Activated naive CD4-positive, alpha-beta T cell treated with Interleukin-2 at 50 U/mL for 16 hours (primary cell): Measurements from ENCODE around the gene MAP2.

Experiments used
- DNase-seq: peaks from one replicate; pipeline ENCODE4 v3.0.0-alpha.2; 2020

Gene MAP2

GRCh38 chr2:209663139-209663538 is 239.3 kb downstream of the MAP2 start:
- DNase-seq = no peak

- DNase-seq = no peak
Observed at GRCh38 chr2:209663656-209664055, 239.8 kb downstream of the MAP2 start.

GRCh38 chr2:209666296-209666695 is 242.4 kb downstream of the MAP2 start:
- no peak for DNase-seq

- DNase-seq = no peak
Observed at GRCh38 chr2:209671020-209671680, 247.3 kb downstream of the MAP2 start.

GRCh38 chr2:209673811-209674210 is 250.0 kb downstream of the MAP2 start:
- DNase-seq = no peak

GRCh38 chr2:209680596-209680995 is 256.7 kb downstream of the MAP2 start:
- DNase-seq = no peak

- no peak for DNase-seq
Observed at GRCh38 chr2:209681201-209681735, 257.4 kb downstream of the MAP2 start.

GRCh38 chr2:209682646-209683045 is 258.8 kb downstream of the MAP2 start:
- DNase-seq = no peak

GRCh38 chr2:209685340-209685739 is 261.5 kb downstream of the MAP2 start:
- DNase-seq = no peak

GRCh38 chr2:209685963-209686362 is 262.1 kb downstream of the MAP2 start:
- no peak for DNase-seq

GRCh38 chr2:209686448-209686847 is 262.6 kb downstream of the MAP2 start:
- DNase-seq = no peak

- DNase-seq = no peak
Observed at GRCh38 chr2:209687323-209687969, 263.6 kb downstream of the MAP2 start.

GRCh38 chr2:209688385-209688784 is 264.5 kb downstream of the MAP2 start:
- no peak for DNase-seq

GRCh38 chr2:209690029-209690754 is 266.3 kb downstream of the MAP2 start:
- no peak for DNase-seq

- DNase-seq = no peak
Observed at GRCh38 chr2:209694748-209695147, 270.9 kb downstream of the MAP2 start.

- DNase-seq = no peak
Observed at GRCh38 chr2:209696836-209697711, 273.2 kb downstream of the MAP2 start.

- no peak for DNase-seq
Observed at GRCh38 chr2:209702775-209703174, 278.9 kb downstream of the MAP2 start.

- no peak for DNase-seq
Observed at GRCh38 chr2:209713219-209713618, 289.4 kb downstream of the MAP2 start.

- DNase-seq = no peak
Observed at GRCh38 chr2:209719034-209719433, 295.2 kb downstream of the MAP2 start.

GRCh38 chr2:209721497-209721896 is 297.6 kb downstream of the MAP2 start:
- no peak for DNase-seq

- no peak for DNase-seq
Observed at GRCh38 chr2:209726311-209726710, 302.5 kb downstream of the MAP2 start.

- DNase-seq = no peak
Observed at GRCh38 chr2:209727077-209727476, 303.2 kb downstream of the MAP2 start.

- DNase-seq = no peak
Observed at GRCh38 chr2:209734805-209735204, 311.0 kb downstream of the MAP2 start.
